Activated gamma-delta T cell treated with Interleukin-2 at 50 U/mL for 16 hours (primary cell): ENCODE data around the gene ZBTB44.
"Not testable (repeated sequence)": the region's sequence is repeated elsewhere in the genome, so short reads cannot be mapped to it uniquely, and the experiment has no call there.

ENCODE experiments used
- DNase-seq: peaks from one replicate; pipeline ENCODE4 v3.0.0-alpha.2; 2020

ZBTB44 gene

GRCh38 chr11:130314750-130315285 lies at the start of gene ZBTB44:
Gene ZBTB44, minus strand, starts transcription at chr11:130314917. Its CDS starts 53,044 bp downstream, at chr11:130261873.
- DNase-seq: peak; percentile 91

GRCh38 chr11:130359419-130359818 lies 44.7 kb upstream of the ZBTB44 start:
- no peak for DNase-seq

DNA sequence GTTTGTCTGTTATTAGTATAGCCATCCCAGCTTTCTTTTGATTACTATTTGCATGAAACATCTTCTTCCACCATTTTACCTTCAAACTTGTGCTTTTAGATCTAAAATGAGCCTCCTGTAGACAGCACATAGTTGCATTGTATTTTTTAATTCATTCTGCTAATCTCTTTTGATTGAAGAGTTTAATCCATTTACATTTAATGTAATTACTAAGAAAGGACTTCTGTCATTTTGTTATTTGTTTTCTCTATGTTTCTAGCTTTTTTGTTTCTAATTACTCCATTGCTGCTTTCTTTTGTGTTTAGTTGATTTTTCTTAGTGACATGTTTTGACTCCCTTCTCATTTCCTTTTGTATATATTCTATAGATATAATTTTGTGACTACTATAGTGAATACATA lies 43.7 kb upstream of the ZBTB44 start:
- no peak for DNase-seq

DNA sequence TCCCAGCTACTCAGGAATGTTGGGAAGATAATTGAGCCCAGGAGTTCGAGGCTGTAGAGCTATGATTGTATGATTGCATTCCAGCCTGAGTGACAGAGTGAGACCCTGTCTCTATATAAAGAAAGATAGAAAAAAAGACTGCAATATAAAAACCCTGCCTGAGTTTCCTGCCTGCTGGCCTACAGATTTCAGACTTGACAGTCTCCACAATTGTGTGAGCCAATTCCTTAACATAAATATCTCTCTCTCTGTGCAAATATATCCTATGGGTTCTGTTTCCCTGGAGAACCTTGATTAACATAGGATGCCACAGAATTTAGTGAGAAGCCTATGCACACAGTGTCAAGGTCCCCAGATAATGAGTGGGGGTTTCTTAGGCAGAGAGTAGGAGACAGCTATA lies 32.5 kb upstream of the ZBTB44 start:
- DNase-seq: no peak

DNA sequence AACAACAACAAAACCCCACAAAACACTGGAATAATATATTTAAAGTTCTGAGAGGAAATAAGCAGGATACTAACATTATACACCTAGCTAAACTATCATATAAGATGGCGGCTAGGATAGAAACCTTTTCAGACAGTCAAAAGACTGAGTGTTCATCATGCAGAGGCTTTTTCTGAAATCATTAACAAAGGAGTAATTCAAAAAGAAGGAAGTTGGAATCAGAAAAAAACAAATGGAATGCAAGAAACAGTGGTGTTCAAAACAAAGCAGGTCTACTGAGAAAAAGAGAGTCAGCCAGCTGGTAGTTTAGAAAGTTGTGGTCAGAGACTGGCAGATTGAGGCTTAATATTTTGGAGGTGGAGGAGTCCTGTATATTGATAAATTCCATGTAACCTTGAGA lies 30.1 kb upstream of the ZBTB44 start:
- no peak for DNase-seq

DNA sequence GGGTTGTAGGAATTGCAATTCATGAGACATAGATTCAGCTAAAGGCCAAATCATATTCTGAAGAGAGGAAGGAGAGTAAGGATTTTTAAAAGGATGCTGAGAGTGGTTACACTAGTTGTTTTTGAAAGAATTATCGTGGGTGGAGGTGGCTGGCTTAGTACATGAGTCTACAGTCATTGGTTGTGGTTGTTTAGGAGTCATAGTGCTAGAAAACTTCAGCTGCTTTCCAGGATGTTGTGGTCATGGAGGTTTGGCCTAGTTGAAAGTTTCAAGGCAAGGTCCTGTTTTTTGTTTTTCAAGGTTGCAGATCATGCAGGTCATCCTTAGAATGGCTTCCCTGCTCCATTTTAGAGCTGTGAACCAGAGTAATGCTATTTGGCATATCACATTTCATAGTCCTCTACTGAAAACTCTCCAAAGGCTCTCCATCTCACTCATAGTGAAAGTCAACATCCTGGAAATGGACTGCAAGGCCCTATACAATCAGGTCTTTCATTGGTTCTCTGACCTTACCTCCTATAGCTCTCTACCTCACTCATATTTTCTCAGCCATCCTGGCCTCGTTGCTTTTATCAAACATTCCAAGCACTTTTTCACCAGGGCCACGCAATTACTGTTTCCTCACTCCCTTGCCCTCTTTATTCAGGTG lies 26.1 kb upstream of the ZBTB44 start:
- peak; percentile 17 for DNase-seq

- no peak for DNase-seq
Observed at GRCh38 chr11:130338667-130339066, 23.9 kb upstream of the ZBTB44 start.

DNA sequence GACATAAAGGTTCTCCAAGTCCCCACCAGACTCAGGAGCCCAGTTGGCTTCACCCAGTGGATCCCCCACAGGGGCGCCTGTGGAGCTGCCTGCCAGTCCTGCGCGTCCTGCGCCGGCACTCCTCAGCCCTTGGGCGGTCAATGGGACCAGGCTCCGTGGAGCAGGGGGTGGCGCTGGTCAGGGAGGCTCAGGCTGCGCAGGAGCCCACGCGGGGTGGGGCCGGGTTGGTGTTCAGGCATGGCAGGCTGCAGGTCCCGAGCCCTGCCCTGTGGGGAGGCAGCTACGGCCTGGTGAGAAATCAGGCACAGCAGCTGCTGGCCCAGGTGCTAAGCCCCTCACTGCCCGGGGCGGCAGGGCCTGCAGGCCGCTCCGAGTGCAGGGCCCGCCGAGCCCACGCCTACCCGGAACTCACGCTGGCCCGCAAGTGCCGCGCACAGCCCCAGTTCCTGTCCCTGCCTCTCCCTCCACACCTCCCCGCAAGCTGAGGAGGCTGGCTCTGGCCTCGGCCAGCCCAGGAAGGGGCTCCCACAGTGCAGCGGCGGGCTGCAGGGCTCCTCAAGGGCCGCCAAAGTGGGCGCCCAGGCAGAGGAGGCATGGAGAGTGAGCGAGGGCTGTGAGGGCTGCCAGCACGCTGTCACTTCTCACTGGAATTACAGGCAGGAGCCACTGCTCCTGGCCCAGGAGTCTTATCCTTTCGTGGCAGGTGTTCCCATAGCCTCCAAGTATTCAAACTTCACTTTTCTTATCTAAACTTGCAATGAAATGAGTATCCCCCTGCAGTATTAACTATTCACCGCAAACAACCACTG lies 22.8 kb upstream of the ZBTB44 start:
- DNase-seq: no peak

GRCh38 chr11:130331397-130331796 lies 16.7 kb upstream of the ZBTB44 start:
- DNase-seq: not testable (repeated sequence)

DNA sequence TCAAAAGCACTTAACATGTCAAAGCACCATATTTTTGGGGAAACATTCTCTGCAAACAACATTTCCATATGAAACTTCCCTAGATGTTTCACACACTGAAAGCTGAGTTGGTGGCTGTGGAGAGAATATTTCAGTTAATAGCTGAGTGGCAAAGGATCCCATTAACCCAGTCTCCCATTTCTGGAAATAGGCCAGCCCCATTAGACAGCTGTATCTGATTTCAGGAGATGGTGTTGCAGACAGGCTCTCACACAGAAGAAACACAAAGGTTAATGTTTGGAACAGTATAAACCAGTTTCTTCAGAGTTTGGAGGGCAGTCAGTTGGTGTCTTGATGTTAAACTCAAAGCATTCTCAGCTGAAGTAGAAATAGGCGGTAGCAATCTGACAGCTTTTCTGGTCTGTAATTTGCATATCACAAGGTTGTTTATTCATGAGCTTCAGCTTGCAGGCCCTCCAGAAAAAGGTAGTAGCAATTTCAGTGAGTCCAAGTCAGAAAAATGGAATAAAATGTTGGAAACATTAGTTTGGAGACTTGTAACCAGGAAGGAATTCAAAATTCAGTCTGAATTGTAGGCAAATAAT lies 15.5 kb upstream of the ZBTB44 start:
- DNase-seq: no peak

- DNase-seq: no peak
Observed at GRCh38 chr11:130328420-130328819, 13.7 kb upstream of the ZBTB44 start.

DNA sequence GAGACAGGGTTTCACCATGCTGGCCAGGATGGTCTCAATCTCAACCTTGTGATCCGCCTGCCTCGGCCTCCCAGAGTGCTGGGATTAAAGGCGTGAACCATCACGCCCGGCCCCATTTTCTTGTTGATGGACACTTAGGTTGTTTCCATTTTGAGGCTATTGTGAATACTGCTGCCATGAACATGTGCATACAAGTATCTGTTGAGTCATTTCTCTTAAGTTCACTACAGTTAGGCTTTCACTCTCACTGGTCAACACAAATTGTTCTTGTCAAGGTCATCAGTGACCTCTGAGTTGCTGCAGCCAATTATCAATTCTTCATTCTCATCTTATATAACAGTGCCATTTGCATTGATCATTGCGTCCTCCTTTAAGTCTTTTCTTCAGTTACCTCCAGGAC lies 13.0 kb upstream of the ZBTB44 start:
- DNase-seq: no peak

- no peak for DNase-seq
Observed at GRCh38 chr11:130325691-130326090, 11.0 kb upstream of the ZBTB44 start.

GRCh38 chr11:130323452-130324450 lies 9.0 kb upstream of the ZBTB44 start:
- DNase-seq: no peak

- DNase-seq: no peak
Observed at GRCh38 chr11:130322126-130322525, 7.4 kb upstream of the ZBTB44 start.

- no peak for DNase-seq
Observed at GRCh38 chr11:130318031-130318673, 3.4 kb upstream of the ZBTB44 start.

GRCh38 chr11:130315354-130315970 lies 745 bp upstream of the ZBTB44 start:
- DNase-seq: peak; percentile 38

- DNase-seq: peak; percentile 58
Observed at GRCh38 chr11:130314184-130314749, 450 bp downstream of the ZBTB44 start.

- no peak for DNase-seq
Observed at GRCh38 chr11:130313383-130314183, 1.1 kb downstream of the ZBTB44 start.

- no peak for DNase-seq
Observed at GRCh38 chr11:130312046-130312445, 2.7 kb downstream of the ZBTB44 start.
